GM12874 (cell line): ENCODE results near the gene FBLN2.

ENCODE experiments used
- TF ChIP-seq, protein P1 (sequence below): IDR thresholded peaks from 2 replicates; pipeline ENCODE4 v1.5.1; 2011; ENCODE audit warnings: low read depth, mild to moderate bottlenecking, control low read depth, low read length, moderate library complexity; ENCODE audit not compliant: insufficient read depth

FBLN2 gene

DNA sequence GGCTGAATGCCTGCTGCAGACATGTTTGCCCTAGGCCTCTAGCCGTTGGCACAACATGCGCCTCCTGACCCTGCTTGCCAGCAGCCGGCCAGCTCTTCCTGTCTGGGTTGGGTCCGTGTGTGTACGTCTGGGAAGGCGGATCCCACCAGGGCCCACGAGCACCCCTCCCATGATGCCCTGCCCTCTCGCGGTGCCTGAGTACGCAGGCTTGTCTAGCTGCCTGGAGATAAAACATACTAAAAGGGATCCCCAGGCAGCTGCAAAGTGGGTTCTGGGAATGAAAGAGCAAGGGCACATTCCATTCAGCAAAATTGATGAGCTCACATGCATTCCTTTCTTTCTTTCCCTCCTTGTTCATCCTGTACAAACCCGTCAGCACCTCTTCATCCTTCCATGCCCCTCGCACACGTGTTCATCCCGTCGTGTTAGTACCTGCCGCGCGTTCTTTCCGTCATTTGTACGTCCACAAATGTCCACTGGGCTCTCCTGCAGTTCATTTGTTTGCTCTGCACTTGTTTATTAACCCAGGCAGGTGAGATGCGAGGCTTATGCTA lies 74.3 kb downstream of the FBLN2 start:
- TF ChIP-seq, protein P1, sequence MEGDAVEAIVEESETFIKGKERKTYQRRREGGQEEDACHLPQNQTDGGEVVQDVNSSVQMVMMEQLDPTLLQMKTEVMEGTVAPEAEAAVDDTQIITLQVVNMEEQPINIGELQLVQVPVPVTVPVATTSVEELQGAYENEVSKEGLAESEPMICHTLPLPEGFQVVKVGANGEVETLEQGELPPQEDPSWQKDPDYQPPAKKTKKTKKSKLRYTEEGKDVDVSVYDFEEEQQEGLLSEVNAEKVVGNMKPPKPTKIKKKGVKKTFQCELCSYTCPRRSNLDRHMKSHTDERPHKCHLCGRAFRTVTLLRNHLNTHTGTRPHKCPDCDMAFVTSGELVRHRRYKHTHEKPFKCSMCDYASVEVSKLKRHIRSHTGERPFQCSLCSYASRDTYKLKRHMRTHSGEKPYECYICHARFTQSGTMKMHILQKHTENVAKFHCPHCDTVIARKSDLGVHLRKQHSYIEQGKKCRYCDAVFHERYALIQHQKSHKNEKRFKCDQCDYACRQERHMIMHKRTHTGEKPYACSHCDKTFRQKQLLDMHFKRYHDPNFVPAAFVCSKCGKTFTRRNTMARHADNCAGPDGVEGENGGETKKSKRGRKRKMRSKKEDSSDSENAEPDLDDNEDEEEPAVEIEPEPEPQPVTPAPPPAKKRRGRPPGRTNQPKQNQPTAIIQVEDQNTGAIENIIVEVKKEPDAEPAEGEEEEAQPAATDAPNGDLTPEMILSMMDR: no peak

DNA sequence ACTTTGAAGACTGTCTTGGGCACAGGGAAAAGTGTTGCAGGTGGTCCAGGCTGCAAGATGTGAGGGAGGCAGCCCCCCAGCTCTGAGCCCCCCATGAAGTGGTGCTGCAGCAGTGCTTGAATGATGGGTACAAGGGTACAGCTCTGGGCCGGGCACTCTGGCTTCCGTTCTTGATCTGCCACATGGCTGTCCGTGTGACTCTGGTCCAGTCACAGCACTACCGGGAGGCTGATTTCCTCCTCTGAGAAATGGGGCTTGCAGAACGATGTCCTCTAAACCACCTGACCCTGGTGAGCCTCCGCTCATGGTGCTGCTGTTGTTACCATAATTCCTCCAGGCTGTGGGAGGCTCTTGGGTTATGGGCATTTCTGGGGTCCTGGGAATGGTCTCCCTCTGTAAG lies 75.1 kb downstream of the FBLN2 start:
- TF ChIP-seq, protein P1: no peak

DNA sequence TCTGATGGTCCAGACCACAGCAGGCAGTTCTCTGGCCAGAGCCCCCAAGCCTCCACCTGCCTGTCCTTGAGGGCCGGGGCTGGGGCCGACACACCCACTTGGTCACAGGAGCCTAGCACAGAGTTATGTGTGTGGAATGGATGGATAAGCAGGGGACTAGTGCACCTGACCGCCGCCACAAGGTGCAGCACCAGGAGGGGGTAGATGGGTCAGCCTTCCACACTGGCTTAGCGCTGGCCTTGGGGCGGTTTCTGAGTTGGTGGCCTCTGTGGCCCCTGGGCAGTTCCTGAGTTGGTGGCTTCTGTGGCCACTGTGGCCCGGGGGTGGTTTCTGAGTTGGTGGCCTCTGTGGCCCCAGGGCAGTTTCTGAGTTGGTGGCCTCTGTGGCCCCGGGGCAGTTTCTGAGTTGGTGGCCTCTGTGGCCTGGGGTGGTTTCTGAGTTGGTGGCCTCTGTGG lies 75.8 kb downstream of the FBLN2 start:
- TF ChIP-seq, protein P1: no peak

DNA sequence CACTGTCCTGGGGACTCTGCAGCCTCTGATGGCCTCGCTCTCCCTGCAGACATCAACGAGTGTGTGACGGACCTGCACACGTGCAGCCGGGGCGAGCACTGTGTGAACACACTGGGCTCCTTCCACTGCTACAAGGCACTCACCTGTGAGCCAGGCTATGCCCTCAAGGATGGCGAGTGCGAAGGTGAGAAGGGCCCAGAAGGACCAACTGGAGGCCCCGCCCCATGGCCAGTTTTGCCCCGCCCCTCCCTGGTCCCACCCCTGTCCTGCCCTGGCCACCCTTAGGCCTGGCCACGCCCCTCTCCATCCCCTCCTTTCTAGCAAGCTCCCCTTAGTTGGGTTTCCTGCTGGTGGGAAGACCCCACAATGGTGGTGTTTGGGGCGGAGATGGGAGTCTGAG lies 77.5 kb downstream of the FBLN2 start:
- TF ChIP-seq, protein P1: no peak

DNA sequence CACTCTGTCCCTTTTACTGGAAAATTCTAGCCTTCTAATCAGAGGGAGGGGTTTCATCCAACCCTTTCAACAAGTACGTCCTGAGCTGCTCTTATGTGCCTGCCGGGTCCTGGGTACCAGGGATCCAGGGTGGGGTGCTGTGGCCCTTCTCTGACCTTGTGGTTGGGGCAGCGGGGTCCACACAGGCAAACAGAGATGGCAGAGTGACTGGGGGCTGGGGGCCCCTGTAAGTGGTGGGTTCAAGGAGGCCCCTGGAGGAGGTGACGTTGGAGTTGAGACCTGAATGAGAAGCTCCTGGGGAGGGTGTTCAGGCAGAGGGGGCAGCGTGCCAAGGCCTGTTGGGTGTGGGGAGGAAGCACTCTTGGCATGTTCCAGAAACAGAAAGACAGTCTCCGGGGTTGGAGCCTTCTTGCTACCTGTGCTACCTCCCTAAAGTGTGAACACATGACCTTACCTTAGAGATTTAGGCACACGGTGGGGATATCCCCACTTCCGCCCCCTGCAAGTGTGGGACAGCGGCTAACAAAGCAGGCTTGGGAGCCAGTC lies 78.1 kb downstream of the FBLN2 start:
- TF ChIP-seq, protein P1: no peak

DNA sequence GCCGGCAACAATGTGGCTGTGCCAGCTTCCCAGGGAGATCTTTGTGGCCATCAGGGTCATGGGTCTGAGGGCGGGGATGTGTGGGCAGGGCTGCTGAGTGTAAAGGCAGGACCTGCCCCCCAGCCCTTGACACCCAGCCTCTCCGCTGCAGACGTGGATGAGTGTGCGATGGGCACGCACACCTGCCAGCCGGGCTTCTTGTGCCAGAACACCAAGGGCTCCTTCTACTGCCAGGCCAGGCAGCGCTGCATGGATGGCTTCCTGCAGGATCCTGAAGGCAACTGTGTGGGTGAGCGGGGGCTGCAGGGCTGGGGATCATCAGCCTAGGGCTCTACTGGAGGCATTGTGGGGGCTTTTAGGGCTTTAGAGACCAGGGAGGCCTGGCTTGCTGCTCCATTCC lies 78.8 kb downstream of the FBLN2 start:
- TF ChIP-seq, protein P1: no peak

DNA sequence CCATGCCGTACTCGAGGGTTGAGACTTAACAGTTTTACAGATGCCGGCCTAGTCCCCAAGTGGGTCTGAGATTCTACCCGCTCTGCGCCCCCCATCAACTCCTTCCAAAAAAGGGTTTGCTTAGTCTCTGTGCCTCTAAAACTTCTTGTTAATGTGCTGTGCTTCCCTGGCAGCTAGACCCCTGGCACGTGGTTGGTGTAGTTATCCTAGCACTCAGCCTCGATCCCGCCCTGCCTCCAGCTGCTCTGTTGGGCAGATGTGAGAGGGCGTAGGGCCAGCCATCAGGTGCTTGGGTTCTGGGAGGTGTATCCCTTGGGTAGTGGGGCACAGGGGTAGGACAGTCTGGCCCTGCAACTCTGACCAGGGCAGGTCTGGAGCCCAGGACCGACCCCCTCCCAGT lies 79.5 kb downstream of the FBLN2 start:
- TF ChIP-seq, protein P1: no peak
